Transverse colon (tissue), 4 donors: ENCODE data around the gene SLC25A4.

ENCODE experiments used
- CTCF ChIP-seq, 5 experiments: fragments of 200-600 bp in 3 of 5; fragments of 450-650 bp in 2 of 5; sonication (generic) in 3 of 5; IDR thresholded peaks; 1 replicate in 2 of 5; 2 replicates in 3 of 5; pipeline ENCODE4 v1.5.1; 2016 to 2017; ENCODE audit warnings: antibody characterized with exemption in 5 of 5, inconsistent platforms in 3 of 5, mild to moderate bottlenecking in 2 of 5, moderate library complexity in 1 of 5
- EP300 ChIP-seq: sonication (generic); formaldehyde crosslinking; IDR thresholded peaks from one replicate; pipeline ENCODE4 v1.6.1; 2017; ENCODE audit warnings: antibody characterized with exemption, low read depth
- POLR2A ChIP-seq: fragments of 450-650 bp; IDR thresholded peaks from one replicate; pipeline ENCODE4 v1.6.1; 2016; ENCODE audit warnings: antibody characterized with exemption, mild to moderate bottlenecking, moderate library complexity
- POLR2AphosphoS5 ChIP-seq, 3 donors: sonication (generic); formaldehyde crosslinking; IDR thresholded peaks; one replicate each; pipeline ENCODE4 v1.6.1; 2016; ENCODE audit warnings: antibody characterized with exemption in 3 of 3

GRCh38 chr4:185113340-185113739, 29.7 kb upstream of the SLC25A4 start:
- no peak for TF ChIP-seq EP300
- TF ChIP-seq CTCF (IDR thresholded peaks at IDR 0.05) = no peak
- TF ChIP-seq POLR2A = no peak
- no peak for TF ChIP-seq POLR2AphosphoS5 (IDR thresholded peaks at IDR 0.05)
